IPS DF 6.9 (cell line): ENCODE data around the gene LMF1.

Source experiments
- DNase-seq: peaks from one replicate; pipeline ENCODE4 v3.0.0-alpha.2; 2013; ENCODE audit warnings: low read depth, low spot score
- H3K27ac ChIP-seq: one replicate; pipeline ENCODE4 v1.5.1; 2013; ENCODE audit warnings: low read length, control low read depth
- H3K27me3 ChIP-seq: 2 replicates; pipeline ENCODE4 v1.6.1; 2013; ENCODE audit warnings: mild to moderate bottlenecking, low read length; ENCODE audit not compliant: control insufficient read depth, insufficient read depth
- H3K36me3 ChIP-seq: 2 replicates; pipeline ENCODE4 v1.6.1; 2013; ENCODE audit warnings: low read length; ENCODE audit not compliant: control insufficient read depth, insufficient read depth
- H3K4me1 ChIP-seq: 2 replicates; pipeline ENCODE4 v1.6.1; 2013; ENCODE audit warnings: low read length; ENCODE audit not compliant: control insufficient read depth, insufficient read depth
- H3K4me3 ChIP-seq: 2 replicates; pipeline ENCODE4 v1.5.1; 2013; ENCODE audit warnings: mild to moderate bottlenecking, low read length
- H3K9me3 ChIP-seq: 2 replicates; pipeline ENCODE4 v1.6.1; 2013; ENCODE audit warnings: low read length, inconsistent platforms; ENCODE audit not compliant: control insufficient read depth, insufficient read depth
- WGBS: extraction: QIAGEN DNeasy Blood & Tissue Kit; methylation state at CpG from one replicate; pipeline ENCODE4 v1.1.7; 2013; ENCODE audit warnings: mixed read lengths, missing lambda C conversion rate; ENCODE audit not compliant: insufficient read length, insufficient coverage; 5-methylcytosine and 5-hydroxymethylcytosine counted together

The LMF1 gene

GRCh38 chr16:909281-910000 lies 61.3 kb downstream of the LMF1 start:
- DNase-seq: no peak
- no peaks in the 10 kb centered on the region for H3K4me1 ChIP-seq
- H3K9me3 ChIP-seq: no peaks in the 10 kb centered on the region
- no peak overlapping the region for H3K4me3 ChIP-seq
- no peak overlapping the region for H3K27ac ChIP-seq
- no peaks in the 10 kb centered on the region for H3K36me3 ChIP-seq
- no peaks in the 10 kb centered on the region for H3K27me3 ChIP-seq
- no CpG with 5 or more reads among the region's 45 CpGs for WGBS

- Histone ChIP-seq H3K9me3 (no peaks in the 10 kb centered on the region), H3K4me1 (no peaks in the 10 kb centered on the region), H3K27me3 (no peaks in the 10 kb centered on the region), H3K27ac (no peak overlapping the region), H3K4me3 (no peak overlapping the region), H3K36me3 (no peaks in the 10 kb centered on the region)
- WGBS: no CpG with 5 or more reads among the region's 15 CpGs
- DNase-seq: no peak
Measured at GRCh38 chr16:908526-909155, 62.1 kb downstream of the LMF1 start.

GRCh38 chr16:907842-908241 lies 62.9 kb downstream of the LMF1 start:
- no peak for DNase-seq
- Histone ChIP-seq H3K36me3 (no peaks in the 10 kb centered on the region), H3K4me3 (no peak overlapping the region), H3K27me3 (no peaks in the 10 kb centered on the region), H3K4me1 (no peaks in the 10 kb centered on the region), H3K9me3 (no peaks in the 10 kb centered on the region), H3K27ac (no peak overlapping the region)
- WGBS: no CpG with 5 or more reads among the region's 7 CpGs

- WGBS: no CpG with 5 or more reads among the region's 15 CpGs
- Histone ChIP-seq H3K9me3 (no peaks in the 10 kb centered on the region), H3K4me1 (no peaks in the 10 kb centered on the region), H3K27ac (no peak overlapping the region), H3K4me3 (no peak overlapping the region), H3K36me3 (no peaks in the 10 kb centered on the region), H3K27me3 (no peaks in the 10 kb centered on the region)
- DNase-seq: no peak
Measured at GRCh38 chr16:907361-907760, 63.4 kb downstream of the LMF1 start.

GRCh38 chr16:906296-906695 lies 64.5 kb downstream of the LMF1 start:
- no peak overlapping the region for H3K4me3 ChIP-seq
- H3K27ac ChIP-seq: no peak overlapping the region
- no CpG with 5 or more reads among the region's 12 CpGs for WGBS
- H3K27me3 ChIP-seq: no peaks in the 10 kb centered on the region
- H3K9me3 ChIP-seq: no peaks in the 10 kb centered on the region
- no peaks in the 10 kb centered on the region for H3K4me1 ChIP-seq
- DNase-seq: no peak
- no peaks in the 10 kb centered on the region for H3K36me3 ChIP-seq

- Histone ChIP-seq H3K9me3 (no peaks in the 10 kb centered on the region), H3K4me1 (no peaks in the 10 kb centered on the region), H3K4me3 (no peak overlapping the region), H3K36me3 (no peaks in the 10 kb centered on the region; the same call in 1 of the 2 replicates), H3K27ac (no peak overlapping the region), H3K27me3 (no peaks in the 10 kb centered on the region)
- no peak for DNase-seq
- WGBS: no CpG with 5 or more reads among the region's 32 CpGs
Measured at GRCh38 chr16:901715-902601, 68.8 kb downstream of the LMF1 start.

GRCh38 chr16:901149-901548 lies 69.6 kb downstream of the LMF1 start:
- Histone ChIP-seq H3K4me3 (no peak overlapping the region), H3K36me3 (no peaks in the 10 kb centered on the region; the same call in 1 of the 2 replicates), H3K27me3 (no peaks in the 10 kb centered on the region), H3K27ac (no peak overlapping the region), H3K4me1 (no peaks in the 10 kb centered on the region), H3K9me3 (no peaks in the 10 kb centered on the region)
- WGBS: no CpG with 5 or more reads among the region's 11 CpGs
- DNase-seq: no peak

- no peaks in the 10 kb centered on the region for H3K4me1 ChIP-seq
- no peak overlapping the region for H3K27ac ChIP-seq
- no CpG with 5 or more reads among the region's 7 CpGs for WGBS
- H3K4me3 ChIP-seq: no peak overlapping the region
- DNase-seq: no peak
- H3K27me3 ChIP-seq: no peaks in the 10 kb centered on the region
- no peaks in the 10 kb centered on the region for H3K9me3 ChIP-seq
- H3K36me3 ChIP-seq: no peaks in the 10 kb centered on the region; the same call in 1 of the 2 replicates
Measured at GRCh38 chr16:900211-900610, 70.6 kb downstream of the LMF1 start.

- no peaks in the 10 kb centered on the region for H3K27me3 ChIP-seq
- no peak for DNase-seq
- H3K9me3 ChIP-seq: no peaks in the 10 kb centered on the region
- H3K36me3 ChIP-seq: no peaks in the 10 kb centered on the region; the same call in 1 of the 2 replicates
- H3K27ac ChIP-seq: no peak overlapping the region
- H3K4me3 ChIP-seq: no peak overlapping the region
- WGBS: no CpG with 5 or more reads among the region's 24 CpGs
- no peaks in the 10 kb centered on the region for H3K4me1 ChIP-seq
Measured at GRCh38 chr16:899683-900060, 71.1 kb downstream of the LMF1 start.
